TTC549 (cell line): ENCODE results near the gene ADAM11.
"Not testable (repeated sequence)": the region's sequence is repeated elsewhere in the genome, so short reads cannot be mapped to it uniquely, and the experiment has no call there.

Experiments
- FAIRE-seq: peaks from 2 replicates; lab custom pipeline; 2012; peaks lifted over from hg19 to GRCh38; lab: Jason Lieb, UNC

Gene ADAM11

DNA sequence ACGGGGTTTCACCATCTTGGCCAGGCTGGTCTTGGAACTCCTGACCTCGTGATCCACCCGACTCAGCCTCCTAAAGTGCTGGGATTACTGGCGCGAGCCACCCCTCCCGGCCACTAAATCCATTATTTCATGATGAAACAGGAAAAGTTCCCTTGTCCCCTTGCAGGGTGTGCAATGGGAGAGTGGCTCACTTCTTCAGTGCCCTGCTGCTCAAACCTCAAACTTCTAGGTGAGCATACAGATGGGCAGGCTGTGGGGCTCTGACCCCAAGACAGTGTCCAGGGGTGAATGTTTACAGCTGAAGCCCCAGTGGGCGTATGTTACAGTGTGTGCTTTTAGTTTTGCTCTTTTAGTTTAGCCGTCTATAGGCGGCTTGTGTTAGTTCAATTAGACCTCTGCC is 36.6 kb downstream of the ADAM11 start:
- no peak for FAIRE-seq

GRCh38 chr17:44795928-44796327 is 37.1 kb downstream of the ADAM11 start:
- no peak for FAIRE-seq

- no peak for FAIRE-seq
Observed at GRCh38 chr17:44796731-44797130, 37.9 kb downstream of the ADAM11 start.

DNA sequence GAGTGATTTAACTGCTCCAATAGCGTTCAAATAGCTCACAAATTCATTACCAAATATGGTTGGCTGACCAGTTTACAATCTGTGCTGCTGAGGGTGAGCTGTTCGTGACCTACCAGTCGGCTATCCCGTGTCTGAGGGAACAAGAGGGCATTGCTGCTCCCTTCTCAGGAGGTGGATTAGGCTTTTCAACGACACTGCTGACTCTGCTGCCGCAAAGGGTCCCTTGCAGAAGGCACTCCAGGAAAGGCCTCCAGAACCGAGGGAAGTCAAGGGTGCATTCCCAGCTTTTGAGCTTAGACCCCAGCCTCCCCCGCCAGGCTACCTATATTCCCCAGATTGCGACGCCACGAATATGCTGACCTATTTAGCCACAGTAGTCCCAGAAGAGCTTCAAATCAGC is 39.0 kb downstream of the ADAM11 start:
- no peak for FAIRE-seq

GRCh38 chr17:44798356-44798755 is 39.6 kb downstream of the ADAM11 start:
- no peak for FAIRE-seq

- FAIRE-seq = no peak
Observed at GRCh38 chr17:44801880-44802279, 43.1 kb downstream of the ADAM11 start.

- no peak for FAIRE-seq
Observed at GRCh38 chr17:44804302-44805089, 45.7 kb downstream of the ADAM11 start.

DNA sequence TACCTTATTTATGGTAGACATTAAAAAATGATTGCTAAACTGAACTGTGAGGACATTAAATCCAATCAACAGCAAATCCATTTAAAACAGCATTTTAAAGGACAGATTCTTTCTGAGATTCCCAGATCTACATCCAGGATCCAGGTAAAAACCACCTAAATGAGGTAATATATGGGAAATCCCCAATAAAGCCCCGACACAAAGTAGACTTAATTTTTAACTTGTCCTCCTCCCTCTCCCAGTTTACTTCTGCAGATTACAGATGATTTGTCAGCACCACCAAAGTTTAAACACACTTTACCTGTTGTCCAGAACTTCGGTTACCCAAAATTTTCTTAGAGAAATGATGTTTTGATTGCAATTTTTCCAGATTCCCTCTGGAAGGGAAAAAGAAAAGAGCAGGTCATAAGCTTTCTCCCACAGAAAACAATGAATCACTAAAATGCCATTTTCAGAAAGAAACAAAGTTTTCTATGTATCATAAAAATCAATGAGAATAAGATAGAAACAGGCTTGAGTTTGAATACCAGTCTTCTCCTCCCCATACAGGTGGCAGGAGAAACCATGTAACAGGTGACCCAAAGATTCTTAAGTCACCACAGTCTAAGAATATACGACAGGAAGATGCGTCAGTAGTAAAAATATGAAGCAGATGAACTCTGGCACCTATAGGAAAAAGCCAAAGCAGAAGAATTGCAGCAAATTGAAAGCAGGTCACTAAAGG is 48.5 kb downstream of the ADAM11 start:
- no peak for FAIRE-seq

GRCh38 chr17:44807817-44808155 is 49.0 kb downstream of the ADAM11 start:
- no peak for FAIRE-seq

DNA sequence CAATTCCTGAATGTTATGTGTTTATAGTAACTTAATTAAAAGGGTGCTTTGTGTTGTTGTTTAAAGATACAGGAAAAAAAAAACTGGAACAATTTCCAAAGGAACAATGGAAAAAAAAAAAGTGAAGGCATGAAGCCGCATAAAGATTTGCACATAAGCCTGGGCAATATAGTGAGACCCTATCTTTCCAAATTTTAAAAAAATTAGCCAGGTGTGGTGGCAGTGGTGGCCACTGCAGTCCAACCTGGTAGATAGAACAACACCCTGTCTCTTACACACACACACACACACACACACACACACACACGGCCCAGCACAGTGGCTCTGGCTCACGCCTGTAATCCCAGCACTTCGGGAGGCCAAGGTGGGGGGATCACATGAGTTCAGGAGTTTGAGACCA is 49.4 kb downstream of the ADAM11 start:
- FAIRE-seq = no peak

GRCh38 chr17:44808656-44809388 is 50.0 kb downstream of the ADAM11 start:
- not testable (repeated sequence) for FAIRE-seq

DNA sequence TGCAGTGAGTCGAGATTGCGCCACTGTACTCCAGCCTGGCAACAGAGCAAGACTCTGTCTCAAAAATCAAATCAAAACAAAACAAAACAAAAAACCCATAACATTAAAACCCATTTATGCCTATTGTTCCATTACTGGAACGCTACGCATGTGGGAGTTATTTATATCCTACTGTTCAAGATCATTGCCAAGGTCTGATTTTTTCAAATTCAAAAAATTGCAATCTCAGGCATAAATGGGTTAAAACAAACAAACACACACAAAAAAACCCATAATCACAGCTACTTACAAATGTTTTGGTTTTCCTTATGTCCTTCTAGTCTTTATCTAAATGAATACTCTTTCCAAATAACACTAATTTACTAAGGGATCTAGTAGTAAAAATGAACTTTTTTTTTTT is 53.5 kb downstream of the ADAM11 start:
- no peak for FAIRE-seq

DNA sequence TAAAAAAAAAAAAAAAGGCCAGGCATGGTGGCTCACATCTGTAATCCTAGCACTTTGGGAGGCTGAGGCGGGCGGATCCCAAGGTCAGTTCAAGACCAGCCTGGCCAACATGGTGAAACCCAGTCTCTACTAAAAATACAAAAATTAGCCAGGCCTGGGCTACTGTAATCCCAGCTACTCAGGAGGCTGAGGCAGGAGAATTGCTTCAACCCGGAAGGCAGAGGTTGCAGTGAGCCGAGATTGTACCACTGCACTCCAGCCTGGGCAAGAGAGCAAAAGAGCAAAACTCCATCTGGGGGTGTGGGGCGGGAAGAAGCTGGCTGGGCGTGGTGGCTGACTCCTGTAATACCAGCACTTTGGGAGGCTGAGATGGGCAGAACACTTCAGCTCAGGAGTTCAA is 59.7 kb downstream of the ADAM11 start:
- not testable (repeated sequence) for FAIRE-seq

- FAIRE-seq = no peak
Observed at GRCh38 chr17:44820631-44821212, 61.9 kb downstream of the ADAM11 start.

DNA sequence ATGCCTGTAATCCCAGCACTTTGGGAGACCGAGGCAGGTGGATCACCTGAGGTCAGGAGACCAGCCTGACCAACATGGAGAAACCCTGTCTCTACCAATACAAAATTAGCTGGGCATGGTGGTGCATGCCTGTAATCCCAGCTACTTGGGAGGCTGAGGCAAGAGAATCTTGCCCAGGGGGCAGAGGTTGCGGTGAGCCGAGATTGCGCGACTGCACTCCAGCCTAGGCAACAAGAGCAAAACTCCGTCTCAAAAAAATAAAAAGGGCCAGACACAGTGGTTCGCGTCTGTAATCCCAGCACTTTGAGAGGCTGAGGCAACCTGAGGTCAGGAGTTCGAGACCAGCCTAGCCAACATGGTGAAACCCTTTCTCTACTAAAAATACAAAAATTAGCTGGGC is 66.4 kb downstream of the ADAM11 start:
- not testable (repeated sequence) for FAIRE-seq

DNA sequence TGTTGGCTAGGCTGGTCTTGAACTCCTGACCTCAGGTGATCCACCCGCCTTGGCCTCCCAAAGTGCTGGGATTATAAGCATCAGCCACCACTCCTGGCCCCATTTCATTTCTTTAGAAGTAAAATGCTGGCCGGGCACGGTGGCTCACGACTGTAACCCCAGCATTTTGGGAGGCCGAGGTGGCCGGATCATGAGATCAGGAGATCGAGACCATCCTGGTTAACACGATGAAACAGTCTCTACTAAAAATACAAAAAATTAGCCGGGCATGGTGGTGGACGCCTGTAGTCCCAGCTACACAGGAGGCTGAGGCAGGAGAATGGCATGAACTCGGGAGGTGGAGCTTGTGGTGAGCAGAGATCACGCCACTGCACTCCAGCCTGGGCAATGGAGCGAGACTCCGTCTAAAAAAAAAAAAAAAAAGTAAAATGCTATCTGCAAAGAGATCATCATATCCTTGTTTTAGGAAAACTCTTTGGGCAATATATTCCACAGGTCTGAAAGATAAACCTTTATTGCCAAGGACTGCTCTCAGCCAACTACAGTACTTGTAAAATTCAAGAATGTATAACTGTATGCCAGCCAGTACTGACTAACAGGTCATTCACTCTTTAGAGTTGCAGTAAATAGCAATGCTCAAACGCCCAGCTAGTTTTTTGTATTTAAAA is 67.5 kb downstream of the ADAM11 start:
- no peak for FAIRE-seq

- FAIRE-seq = no peak
Observed at GRCh38 chr17:44827863-44828262, 69.1 kb downstream of the ADAM11 start.

DNA sequence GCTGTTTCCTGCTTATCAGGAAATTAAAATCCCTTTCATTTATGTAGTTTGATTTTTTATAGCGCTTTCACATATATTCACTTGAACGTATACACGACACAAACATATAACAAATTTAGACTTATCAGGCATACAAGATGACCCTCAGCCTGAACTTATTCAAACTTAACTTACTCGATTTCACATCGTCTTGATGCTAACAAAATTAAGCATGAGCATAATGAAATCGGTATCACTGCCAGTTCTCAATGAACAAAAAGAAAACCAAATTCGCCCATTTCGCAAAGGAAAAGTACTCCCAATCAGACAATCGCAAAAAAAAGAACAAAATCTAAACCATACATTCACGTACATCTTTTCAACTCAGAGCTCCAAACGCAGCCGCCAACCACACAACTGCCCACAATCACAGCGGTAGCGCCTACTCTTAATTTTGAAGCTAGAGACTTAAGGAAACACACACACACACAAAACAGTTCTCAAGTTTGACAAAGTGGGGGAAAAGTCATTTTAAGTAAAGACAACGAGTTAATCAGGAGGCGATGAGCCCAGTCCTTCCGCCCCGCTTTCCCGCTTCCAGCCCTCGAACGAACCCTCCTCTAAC is 70.2 kb downstream of the ADAM11 start:
- FAIRE-seq = no peak

GRCh38 chr17:44829523-44830358 is 71.0 kb downstream of the ADAM11 start, which contains the start of gene GJC1:
Gene GJC1 (minus strand): TSS chr17:44830287. CDS start chr17:44805817, 24,470 bp downstream.
- no peak for FAIRE-seq

- no peak for FAIRE-seq
Observed at GRCh38 chr17:44830359-44831288, 71.8 kb downstream of the ADAM11 start.
